ENCODE data around the gene ARID5B.

ARID5B gene

DNA sequence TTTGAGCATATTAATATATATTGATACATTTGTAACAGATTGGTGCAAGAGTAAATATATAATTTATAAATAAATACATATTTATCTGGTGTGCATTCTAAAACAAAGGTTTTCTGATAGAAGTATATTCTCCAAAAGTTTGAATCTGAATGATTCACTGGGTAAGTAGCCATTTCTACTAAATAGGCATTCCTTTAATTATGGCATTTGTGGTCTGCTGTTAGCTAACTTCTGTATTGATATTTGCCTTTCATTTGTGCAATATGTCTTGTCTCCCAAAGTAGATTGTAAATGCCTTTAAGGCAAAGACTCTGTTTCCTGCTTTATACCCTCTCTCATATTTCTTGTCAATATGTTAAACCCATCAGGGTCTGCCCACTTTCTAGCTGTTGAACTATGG lies 11.1 kb upstream of the ARID5B start:
- DNase-seq: no peak

DNA sequence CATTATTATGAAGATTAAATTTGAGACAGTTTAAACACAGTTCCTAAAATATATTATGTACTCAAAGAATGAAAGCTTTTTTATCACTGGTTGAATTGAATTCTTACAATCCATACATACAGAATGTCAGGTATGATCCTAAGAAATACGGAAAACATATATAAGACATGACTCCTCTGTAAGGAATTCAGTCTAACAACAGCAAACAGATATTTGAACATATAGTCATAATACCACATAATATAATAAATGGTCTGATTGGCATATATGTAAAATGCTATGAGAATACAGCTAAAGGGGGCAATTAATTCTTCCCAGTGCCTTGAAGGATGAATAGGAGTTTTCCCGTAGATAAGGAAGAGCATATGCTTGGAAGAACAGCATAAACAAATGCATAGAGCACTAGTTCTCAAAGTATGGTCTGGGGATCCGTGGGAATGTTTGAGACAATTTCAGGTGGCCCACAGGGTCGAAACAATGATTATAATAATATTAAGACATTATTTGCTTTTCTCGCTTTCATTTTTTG lies 10.6 kb upstream of the ARID5B start:
- no peak for DNase-seq

DNA sequence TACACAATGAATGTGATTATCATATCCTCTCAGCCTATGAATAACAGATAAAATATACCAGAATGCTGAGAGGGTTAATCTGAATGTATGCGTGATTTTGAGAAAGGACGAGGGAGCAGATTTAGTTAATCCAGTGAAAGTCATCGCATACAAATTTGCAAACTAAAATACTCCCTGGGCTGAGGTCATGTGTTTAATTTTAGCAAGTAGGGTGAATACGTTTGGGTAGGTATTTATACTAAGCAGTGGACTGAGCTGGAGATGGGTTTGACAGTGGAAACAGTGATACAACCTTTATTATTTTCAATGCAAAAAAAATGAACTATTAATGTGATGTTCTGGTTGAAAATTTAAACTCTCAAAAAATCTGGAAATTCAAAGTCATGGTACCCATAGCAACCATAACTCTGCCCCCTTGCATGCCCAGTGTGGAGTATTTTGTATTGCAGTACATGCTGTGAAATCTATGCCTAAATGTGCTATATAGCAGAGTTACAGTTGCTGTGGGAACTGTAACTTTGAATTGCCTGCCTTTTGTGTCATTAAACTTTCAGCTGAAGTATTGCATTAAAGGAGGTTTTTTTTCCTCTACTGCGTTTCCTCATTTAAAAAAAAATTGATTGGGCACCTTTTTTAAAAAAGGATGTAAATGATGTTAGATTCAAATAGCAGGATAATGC lies 9.5 kb upstream of the ARID5B start:
- DNase-seq: no peak

DNA sequence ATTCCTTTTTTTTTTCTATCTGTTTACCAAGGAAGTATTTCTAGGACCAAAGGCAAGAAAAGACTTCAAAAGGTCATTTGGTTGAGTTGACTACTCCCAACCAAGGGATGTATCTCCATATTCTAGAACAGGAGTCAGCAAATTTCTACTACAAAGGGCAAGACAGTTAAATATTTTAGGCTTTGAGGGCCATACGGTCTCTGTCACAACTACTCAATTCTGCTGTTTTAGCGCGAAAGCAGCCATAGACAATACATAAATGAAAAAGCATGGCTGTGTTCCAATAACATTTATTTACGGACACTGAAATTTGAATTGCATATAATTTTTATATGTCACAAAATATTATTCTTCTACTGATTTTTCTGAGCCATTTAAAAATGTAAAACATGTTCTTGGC lies 8.5 kb upstream of the ARID5B start:
- DNase-seq: no peak

DNA sequence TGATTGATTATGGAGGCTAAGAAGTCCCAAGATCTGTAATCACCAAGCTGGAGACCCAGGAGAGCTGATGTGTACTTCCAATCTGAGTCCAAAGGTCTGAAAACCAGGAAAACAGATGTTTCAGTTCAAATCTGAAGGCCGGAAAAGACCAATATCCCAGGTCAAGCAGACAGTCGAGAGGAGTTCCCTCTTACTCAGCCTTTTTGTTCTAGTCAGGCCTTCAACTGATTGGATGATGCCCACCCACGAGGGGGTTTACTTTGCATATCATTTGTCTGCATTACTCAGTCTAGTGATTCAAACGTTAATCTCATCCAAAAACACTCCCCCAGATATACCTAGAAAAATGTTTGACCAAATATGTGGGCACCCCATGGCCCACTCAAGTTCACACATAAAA lies 7.4 kb upstream of the ARID5B start:
- no peak for DNase-seq

DNA sequence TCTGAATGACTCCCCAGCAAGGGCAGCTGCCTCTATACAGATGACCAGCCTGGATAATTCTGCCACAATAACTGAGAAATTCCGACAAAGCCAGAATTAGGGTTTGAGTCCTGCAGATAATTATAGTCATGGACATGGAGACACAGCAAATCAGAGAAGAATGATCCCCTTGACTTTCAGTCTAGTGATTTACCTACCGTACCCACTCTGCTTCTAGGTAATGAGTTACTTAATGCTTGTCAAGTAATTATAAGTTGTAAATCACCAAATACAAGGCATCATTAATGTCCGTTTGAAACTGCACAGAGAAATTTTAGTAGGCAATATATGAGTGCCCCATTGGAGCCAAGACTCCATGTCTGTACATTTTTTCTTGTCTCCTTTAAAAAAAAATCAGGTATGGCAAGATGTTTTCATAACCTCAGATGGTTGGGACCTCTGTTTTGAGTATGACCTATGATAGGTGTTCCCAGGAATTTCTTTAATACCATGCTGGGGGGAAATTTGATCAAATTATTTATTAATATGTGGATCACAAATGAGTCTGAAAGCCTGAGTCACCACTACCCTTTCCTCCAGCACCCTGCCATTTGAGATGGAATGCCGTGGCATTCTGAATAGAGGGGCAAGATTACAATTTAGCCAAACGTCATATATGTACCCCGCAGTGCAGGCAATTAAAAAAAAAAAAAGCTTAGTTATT lies 5.5 kb upstream of the ARID5B start:
- no peak for DNase-seq

DNA sequence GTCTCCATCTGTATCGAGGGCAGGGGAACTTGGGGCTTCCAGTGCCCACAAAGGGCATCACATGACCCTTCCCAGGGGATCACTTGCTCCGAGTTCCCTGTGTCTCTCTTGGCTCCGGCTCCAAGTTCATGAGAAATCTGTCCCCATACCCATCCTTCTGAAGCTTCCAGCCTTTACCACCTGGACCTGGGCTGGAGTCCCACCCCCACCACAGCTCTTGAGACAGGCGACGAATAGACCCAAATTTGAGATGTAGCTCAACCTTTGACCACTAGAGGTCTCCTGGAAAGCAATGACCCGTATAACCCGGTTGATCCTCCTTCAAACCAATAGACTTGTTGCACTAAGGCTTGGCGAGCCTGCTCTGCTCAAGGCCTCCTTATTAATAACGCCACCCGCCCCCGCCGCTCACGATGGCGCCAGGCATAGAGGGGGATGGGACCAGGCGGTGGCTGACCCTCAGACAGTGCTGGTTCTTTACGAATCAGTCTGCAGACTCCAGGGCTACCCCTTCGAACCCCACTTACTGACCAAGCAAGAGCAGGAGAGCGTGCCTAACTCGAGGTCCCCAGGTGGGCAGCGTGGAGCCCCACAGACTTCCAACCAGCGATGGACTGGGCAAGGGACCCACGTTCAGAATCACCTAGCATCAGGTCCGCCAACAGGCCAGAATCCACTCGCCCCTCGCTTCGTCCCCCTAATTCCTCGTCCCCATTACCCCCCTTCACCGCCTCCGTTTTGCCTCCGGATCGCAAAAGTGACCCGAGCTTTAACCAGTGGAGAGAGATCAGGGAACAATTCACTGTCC lies 4.4 kb upstream of the ARID5B start:
- no peak for DNase-seq

DNA sequence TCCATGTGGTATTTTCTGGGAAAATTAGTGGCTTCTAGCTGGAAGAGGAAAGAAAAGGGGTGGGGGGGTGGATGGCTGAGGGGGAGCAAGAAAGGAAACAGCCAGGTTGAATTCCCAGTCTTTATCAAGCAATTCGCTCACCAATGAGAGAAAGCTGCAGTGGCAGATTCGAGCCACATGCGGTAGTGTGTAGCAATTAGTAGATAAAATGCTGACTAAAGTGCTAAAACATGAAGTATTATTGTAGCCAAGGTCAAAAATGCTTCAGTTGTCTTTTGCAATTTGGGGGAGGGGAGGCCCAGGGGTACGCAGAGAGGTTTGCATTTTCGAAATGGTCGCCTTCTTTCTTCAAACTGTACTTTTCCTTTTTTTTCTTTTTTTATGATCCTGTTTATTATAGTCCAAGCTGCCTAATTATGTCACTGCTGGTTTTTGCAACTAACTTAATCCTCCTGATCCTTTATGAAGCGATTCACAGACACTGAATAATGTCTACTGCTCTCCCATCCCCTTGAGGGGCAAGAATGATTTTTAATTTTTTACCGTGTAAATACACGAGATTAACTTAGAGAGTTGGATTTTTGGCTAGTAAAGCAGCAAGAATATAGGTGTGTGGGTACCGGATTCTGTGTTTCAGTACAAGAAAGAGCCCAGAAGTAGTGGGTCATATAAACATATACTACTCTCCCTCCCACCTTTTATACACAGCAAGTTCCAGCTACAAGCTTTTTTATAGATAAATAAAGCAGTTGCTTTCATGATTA lies 3.6 kb upstream of the ARID5B start:
- no peak for DNase-seq

DNA sequence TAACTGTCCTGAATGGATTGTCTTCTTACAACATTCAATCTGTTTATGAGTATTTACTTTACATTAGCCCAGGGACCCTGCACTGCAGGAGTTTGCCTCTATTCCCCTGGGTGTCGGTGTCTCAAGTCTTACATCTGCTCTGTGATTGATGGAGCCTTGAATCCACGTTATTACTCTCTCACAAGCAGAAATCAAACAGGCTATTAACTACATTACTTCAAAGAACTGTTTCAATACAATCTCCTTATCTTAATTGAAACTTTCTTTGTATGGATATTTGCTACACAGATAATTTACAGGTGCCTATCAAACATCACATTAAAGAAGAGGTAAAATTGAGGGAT lies 3.1 kb upstream of the ARID5B start:
- no peak for DNase-seq

DNA sequence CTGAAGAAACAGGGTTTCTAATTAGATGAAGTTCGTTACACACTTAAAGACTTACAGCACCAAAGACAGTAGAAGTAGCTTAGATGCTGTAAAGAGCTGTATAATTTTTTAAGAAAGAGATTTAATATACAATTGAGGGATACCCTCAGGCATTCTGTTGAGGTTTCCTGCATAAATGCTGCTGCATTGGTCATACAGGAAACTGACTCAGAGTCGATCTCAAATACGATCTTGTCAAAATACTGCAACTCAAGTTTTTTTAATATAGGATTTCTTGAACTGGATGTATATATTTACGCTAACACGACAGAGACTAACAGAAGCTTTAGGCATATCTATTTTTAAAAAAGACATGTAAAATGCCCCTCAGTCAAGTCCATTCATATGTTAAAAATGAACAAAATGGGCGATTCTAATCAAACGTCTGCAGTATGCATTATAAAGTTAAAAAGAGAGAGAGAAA lies 2.4 kb upstream of the ARID5B start:
- DNase-seq: no peak

DNA sequence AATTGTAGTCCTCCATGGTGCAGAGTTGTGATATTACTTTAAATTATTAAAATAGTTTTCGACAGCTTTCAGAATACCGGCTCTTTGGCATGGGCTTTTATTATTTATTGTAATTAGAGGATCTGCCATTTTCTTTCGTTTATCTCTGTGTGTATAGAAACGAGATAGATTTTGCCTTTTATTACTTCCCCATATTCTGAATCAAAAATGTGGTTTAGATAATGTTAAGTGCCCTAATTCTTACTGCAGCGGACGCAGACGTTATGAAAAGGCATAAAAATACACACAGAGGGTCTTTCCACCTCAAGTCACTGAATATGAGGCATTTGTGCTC lies 1.9 kb upstream of the ARID5B start:
- no peak for DNase-seq

DNA sequence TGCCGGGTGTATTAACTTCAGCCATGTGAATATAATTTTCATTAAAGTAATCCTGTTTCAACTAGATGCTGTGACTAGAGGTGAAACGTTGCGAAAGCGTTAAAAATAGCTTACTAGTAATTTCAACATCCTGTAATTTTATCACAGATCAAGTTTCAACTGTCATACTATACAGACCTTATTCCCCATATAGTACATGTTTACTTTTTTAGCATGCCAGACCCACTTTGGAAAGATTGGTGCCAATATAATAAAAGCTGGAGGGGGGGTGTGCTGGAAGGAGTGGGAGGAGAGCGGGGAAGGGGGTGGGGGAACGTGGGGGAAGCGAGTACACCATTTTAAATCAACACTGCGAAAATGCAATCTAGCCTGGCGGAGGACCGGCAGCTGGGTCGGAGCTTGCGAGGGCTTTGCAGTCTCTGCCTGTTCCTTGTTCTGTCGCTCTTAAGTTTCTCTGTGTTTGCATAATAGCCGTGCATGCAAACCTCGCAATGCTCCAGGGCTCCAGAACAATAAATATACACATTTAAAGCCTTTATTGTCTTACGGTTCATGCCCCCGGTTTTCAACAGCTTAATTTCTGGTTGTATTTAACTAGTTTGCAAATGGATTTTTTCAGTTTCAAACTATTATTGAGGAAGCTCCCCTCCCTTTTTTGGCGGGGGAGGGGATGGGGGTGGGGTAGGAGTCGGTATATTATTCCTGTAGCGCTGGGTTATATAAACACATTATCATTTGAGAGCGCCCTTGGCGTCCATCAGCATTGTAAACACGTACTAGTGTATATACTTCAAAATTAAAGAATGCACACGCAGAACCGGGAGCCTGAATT lies 1.3 kb upstream of the ARID5B start:
- DNase-seq: peak; percentile 12

DNA sequence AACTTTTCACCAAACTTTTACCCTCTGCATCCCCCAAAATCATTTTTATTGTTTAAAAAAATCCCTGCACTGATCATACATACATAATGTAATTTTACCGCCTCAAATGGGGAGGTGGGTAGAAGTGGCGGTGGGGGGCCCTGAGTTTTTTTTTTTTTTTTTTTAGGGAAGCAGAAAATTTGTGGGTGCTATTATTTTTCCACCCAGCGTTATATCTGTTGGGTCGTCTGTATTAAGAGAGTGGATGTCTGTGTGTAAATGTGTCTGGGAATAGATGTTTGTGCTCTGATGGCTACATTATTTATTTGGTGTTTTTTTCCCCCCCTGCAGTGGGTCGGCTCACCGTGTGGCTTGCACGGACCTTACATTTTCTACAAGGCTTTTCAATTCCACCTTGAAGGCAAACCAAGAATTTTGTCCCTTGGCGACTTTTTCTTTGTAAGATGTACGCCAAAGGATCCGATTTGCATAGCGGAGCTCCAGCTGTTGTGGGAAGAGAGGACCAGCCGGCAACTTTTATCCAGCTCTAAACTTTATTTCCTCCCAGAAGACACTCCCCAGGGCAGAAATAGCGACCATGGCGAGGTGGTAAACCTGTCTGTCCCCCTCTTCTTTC lies 438 bp downstream of the ARID5B start:
- DNase-seq: no peak

DNA sequence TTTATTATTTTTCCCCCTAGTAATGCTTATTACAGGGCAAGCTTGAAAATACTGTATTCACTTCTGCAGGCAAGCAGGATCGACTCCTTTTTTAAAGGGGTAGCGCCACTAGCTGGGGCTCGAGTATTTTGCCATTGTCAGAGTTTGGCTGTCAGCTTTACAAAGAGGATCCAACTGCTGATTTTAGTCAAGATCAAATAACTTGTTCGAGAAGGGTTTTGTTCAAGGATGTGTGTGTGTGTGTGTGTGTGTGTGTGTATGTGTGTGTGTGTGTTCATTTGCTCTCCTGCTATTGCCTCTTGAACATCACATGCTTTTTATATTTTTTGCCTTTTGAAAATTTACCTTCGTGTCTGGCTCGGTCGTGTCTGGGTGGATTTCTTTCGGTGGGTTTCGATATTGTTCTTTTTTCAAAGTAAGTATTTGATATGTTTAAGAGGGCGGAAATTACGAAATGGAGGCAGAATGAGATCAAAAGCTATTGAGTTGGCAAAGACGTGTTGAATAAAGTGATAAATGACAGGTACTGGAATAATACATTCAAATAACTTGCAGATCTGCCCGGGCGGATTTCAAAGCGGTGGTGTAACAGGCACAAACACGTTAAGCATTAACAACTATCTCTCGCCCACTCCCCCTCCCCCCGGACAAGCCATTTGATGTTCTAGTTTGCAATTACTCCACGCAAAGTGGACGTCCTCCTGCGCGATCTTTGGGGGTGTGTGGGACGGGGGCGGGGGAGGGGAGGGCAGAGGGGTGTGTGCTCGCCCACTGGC lies 1.1 kb downstream of the ARID5B start:
- no peak for DNase-seq

DNA sequence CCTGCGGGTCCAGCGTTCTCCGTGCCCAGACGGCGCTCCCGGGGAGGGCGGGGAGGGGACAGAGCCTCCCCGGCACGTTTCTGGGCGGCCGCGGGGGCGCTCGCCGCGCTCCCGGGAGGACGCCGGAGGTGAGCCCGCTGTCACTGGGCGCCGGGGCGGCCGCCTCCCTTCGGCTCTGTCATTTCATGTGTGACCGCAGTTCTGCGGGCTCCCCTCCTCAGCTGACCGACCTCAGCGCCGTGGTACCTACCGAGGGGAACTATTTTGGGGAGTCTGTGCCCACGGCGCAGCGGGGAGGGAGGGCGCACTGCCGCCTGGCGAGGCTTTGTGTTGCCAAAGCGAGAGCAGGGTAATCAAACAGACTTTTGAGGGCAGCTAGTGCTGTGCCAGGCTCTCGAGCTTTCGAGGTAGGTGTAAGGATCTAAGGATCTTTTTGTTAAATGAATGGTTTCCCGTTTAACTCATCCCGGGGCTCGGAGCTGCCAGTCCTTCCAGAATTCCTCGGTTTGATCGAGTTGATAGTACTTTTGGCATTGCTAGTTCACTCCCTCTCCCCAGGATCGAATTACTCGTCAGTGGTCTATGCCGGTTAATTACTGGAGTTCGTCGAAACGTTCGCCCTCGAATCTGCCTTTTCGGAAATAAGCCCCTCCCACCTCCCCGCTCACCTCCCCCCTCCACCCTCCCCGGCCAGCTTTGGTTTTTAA lies 1.9 kb downstream of the ARID5B start:
- DNase-seq: peak; percentile 49

DNA sequence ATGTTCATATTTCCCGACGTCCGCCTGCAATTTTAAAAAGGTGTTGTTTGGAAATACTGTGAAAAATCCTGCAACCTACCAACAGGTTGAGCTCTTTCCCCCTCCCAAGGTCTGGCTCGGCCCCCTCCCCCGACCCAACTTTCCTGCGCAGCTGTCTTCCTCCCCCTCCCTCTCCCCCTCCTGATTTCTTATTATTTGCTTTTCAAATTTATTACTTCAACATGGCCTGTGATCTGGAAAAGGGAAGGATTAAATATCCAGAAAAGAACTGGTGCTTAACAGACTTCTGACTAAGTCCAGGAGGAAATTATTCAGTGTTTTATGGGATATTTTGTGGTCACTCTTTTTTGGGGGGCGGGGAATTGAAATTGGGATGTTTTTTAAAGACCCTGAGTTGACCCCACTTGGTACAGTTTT lies 2.4 kb downstream of the ARID5B start:
- DNase-seq: no peak

DNA sequence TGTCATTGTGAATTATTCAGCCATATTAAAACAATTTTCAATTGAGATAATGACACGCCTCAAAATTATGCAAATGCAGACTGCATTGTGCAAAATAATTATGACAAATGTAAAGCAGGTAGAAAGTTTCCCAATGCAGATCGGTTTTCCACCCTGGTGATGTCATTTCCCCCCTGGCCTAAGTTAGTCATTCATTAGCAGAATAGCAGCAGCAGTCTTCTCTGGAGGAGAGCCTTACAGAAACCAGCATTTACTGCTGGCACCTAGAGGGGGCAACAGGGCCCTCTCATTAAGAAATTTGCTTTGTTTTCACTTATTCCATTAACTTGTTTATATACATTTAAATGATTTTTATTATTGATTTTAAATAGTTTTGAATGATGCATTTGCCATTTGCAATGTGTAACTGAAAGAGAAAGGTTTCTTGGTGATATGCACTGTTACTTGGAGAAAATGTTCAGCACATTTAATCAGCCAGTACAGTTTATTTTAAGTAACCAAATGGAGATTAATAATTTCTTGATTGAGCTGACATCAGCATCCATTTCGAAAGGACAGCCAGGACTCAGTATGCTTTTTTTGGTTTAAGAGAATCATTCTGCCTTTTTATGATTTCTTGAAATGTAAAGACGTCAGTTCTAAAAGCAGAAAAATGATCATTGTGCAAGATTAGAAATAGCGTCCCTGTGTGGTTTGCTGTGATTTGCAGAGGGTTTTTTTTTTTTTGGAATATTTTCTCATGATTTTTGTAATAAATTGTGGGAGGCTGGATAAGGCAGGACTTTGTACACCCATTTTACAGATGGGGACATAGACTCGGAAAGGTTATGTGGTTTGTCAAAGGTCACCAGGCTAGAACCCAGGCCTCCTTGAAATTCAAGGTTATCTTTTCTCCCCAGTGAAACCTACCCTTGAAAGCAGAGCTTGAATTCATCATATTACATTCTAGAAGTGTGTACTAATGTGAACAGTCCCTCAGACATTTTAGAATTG lies 3.5 kb downstream of the ARID5B start:
- no peak for DNase-seq

DNA sequence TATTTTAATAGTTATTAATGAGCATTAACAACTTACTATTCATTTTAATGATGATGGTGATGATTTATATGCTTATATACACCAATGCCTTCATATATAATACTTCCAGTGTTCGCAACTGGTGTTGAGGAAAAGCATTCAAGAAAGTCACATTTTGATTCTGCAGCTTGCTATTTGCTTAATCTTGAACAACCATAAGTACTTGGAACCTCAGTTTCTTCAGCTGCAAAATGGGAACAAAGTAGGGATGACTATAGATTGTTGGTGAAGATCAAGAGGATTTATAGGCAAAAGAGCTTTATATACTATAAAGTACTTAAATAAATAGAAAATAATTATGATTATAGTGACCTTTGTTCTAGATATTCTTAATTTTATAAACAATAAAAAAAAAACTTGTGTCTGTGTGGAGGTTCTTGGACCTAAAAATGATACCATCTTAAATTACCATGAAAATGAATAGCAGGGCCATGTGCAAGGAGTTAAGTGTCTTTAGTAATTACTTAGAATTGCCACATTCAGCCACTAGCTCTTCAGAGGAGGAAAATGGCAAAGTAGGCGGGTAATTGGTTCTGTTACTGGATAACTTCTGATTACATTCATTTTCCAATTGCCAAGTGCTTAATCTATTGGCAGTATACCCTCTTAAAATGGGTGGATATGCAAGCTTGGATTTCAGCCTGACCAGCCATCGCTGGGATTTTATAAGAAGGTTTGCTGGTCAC lies 4.5 kb downstream of the ARID5B start:
- DNase-seq: no peak
